KMS-11 (cell line): ENCODE measurements around the gene CSMD2.

Source experiments
- H2AFZ ChIP-seq: fragments of 200-600 bp; sonication (generic); 2 replicates; pipeline ENCODE4 v1.6.1; 2016; ENCODE audit warnings: antibody characterized with exemption, mixed run types, low read depth
- H3K27ac ChIP-seq: fragments of 200-600 bp; sonication (generic); 2 replicates; pipeline ENCODE4 v1.6.1; 2016; ENCODE audit warnings: mild to moderate bottlenecking, mixed run types
- H3K27me3 ChIP-seq: fragments of 200-600 bp; sonication (generic); 2 replicates; pipeline ENCODE4 v1.6.1; 2017; ENCODE audit warnings: mild to moderate bottlenecking, low read depth, mixed run types, moderate library complexity; ENCODE audit not compliant: insufficient read depth
- H3K36me3 ChIP-seq: fragments of 200-600 bp; sonication (generic); 2 replicates; pipeline ENCODE4 v1.6.1; 2017; ENCODE audit warnings: mild to moderate bottlenecking, mixed run types; ENCODE audit not compliant: insufficient read depth
- H3K4me1 ChIP-seq: fragments of 200-600 bp; sonication (generic); 2 replicates; pipeline ENCODE4 v1.6.1; 2016; ENCODE audit warnings: mild to moderate bottlenecking, low read depth, mixed run types; ENCODE audit not compliant: poor library complexity, severe bottlenecking
- H3K4me2 ChIP-seq: fragments of 200-600 bp; sonication (generic); 2 replicates; pipeline ENCODE4 v1.7.0; 2016; ENCODE audit warnings: mild to moderate bottlenecking, mixed run types
- H3K4me3 ChIP-seq: fragments of 200-600 bp; sonication (generic); IDR thresholded peaks from 2 replicates; pipeline ENCODE4 v1.6.1; 2017; ENCODE audit warnings: low read depth, low read length, mixed read lengths; ENCODE audit not compliant: insufficient read depth
- H3K79me2 ChIP-seq: fragments of 200-600 bp; sonication (generic); 2 replicates; pipeline ENCODE4 v1.6.1; 2016; ENCODE audit warnings: low read depth, mixed run types; ENCODE audit not compliant: insufficient read depth
- H3K9ac ChIP-seq: fragments of 200-600 bp; sonication (generic); 2 replicates; pipeline ENCODE4 v1.6.1; 2016; ENCODE audit warnings: mild to moderate bottlenecking, mixed run types
- H4K20me1 ChIP-seq: fragments of 200-600 bp; sonication (generic); 2 replicates; pipeline ENCODE4 v1.6.1; 2016; ENCODE audit warnings: mild to moderate bottlenecking, mixed run types; ENCODE audit not compliant: insufficient read depth
- CTCF ChIP-seq: fragments of 200-600 bp; sonication (generic); conservative IDR thresholded peaks from 2 replicates; pipeline ENCODE4 v1.6.1; 2017; ENCODE audit warnings: low read depth, mild to moderate bottlenecking, antibody characterized with exemption, low read length, moderate library complexity, mixed read lengths

The CSMD2 gene

DNA sequence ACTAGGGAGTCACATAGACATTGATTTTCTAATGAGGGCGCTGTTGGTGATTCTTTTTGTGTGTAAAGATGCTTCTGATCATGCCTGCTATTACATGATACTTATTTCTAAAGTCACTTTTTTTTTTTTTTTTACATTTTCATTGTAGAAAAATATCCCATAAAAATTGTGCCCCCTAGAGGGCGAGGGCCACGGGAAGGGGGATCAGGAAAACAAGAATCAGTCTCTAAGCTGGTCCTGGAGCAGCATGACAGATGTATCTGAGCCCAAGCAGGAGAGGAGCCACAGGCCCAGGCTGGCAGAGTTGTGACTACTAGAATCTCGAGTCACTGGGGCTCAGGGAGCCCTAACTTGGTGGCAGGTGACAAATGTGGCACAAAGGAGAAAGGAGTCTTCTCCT lies 664.5 kb downstream of the CSMD2 start:
- TF ChIP-seq CTCF = no peak
- Histone ChIP-seq H2AFZ (no peak overlapping the region), H3K4me2 (no peak overlapping the region), H3K4me1 (no peaks in the 10 kb centered on the region), H4K20me1 (no peaks in the 10 kb centered on the region), H3K4me3 (no peak overlapping the region), H3K36me3 (no peaks in the 10 kb centered on the region), H3K27ac (no peak overlapping the region), H3K79me2 (no peaks in the 10 kb centered on the region), H3K9ac (no peak overlapping the region), H3K27me3 (no peaks in the 10 kb centered on the region)

- Histone ChIP-seq H3K4me2 (no peak overlapping the region), H3K27ac (no peak overlapping the region), H4K20me1 (no peaks in the 10 kb centered on the region), H3K4me1 (no peaks in the 10 kb centered on the region), H3K36me3 (no peaks in the 10 kb centered on the region), H2AFZ (no peak overlapping the region), H3K79me2 (no peaks in the 10 kb centered on the region), H3K9ac (no peak overlapping the region), H3K27me3 (no peaks in the 10 kb centered on the region), H3K4me3 (no peak overlapping the region)
- TF ChIP-seq CTCF = no peak
Observed at GRCh38 chr1:33497410-33497809, 667.6 kb downstream of the CSMD2 start.

DNA sequence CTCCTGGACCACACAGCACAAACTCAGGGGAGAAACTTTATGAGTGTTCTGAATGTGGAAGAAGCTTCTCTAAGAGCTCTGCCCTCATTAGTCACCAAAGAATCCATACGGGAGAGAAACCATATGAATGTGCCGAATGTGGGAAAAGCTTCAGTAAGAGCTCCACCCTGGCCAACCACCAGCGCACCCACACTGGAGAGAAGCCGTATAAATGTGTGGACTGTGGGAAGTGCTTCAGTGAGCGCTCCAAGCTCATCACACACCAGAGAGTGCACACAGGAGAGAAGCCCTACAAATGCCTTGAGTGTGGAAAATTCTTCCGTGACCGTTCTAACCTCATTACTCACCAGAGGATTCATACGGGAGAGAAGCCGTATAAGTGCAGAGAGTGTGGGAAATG lies 670.1 kb downstream of the CSMD2 start:
- Histone ChIP-seq H3K9ac (no peak overlapping the region), H4K20me1 (no peaks in the 10 kb centered on the region), H3K4me2 (no peak overlapping the region), H3K27ac (no peak overlapping the region), H3K27me3 (no peaks in the 10 kb centered on the region), H2AFZ (no peak overlapping the region), H3K36me3 (no peaks in the 10 kb centered on the region), H3K4me1 (no peaks in the 10 kb centered on the region), H3K4me3 (no peak overlapping the region), H3K79me2 (no peaks in the 10 kb centered on the region)
- no peak for TF ChIP-seq CTCF

DNA sequence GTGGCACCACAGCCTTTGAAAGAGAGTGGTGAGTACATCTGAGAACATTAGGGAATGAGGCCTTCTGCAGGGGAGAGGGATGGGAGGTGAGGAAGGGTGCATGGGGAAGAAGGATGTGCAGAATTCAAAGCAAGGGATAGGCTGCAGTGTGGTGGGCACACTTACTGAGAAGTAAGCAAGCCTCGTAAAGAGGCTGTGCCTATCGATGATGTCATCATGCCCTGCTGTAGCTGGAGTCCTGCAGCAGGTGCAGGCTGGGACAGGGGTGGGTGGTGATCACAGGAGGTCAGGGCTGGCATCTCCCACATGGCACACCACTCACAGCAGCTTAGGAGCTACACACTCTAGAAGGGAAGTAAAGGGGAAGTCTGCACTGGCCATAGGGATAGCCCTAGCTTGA lies 676.4 kb downstream of the CSMD2 start:
- Histone ChIP-seq H3K4me3 (no peak overlapping the region), H4K20me1 (no peaks in the 10 kb centered on the region), H2AFZ (no peak overlapping the region), H3K4me2 (no peak overlapping the region), H3K79me2 (no peaks in the 10 kb centered on the region), H3K36me3 (no peaks in the 10 kb centered on the region), H3K9ac (no peak overlapping the region), H3K27me3 (no peaks in the 10 kb centered on the region), H3K4me1 (no peaks in the 10 kb centered on the region), H3K27ac (no peak overlapping the region)
- no peak for TF ChIP-seq CTCF

GRCh38 chr1:33482412-33482811 lies 682.6 kb downstream of the CSMD2 start:
- no peak for TF ChIP-seq CTCF
- Histone ChIP-seq H2AFZ (no peak overlapping the region), H3K79me2 (no peaks in the 10 kb centered on the region), H3K27ac (no peak overlapping the region), H3K4me3 (no peak overlapping the region), H4K20me1 (no peaks in the 10 kb centered on the region), H3K36me3 (no peaks in the 10 kb centered on the region), H3K4me2 (no peak overlapping the region), H3K27me3 (no peaks in the 10 kb centered on the region), H3K4me1 (no peaks in the 10 kb centered on the region), H3K9ac (no peak overlapping the region)
